GM12872 (cell line): ENCODE measurements around the gene G6PD.
"Not testable (repeated sequence)": the region's sequence is repeated elsewhere in the genome, so short reads cannot be mapped to it uniquely, and the experiment has no call there.

ENCODE experiments used
- TF ChIP-seq, protein P1 (sequence below): IDR thresholded peaks from 3 replicates; pipeline ENCODE4 v1.5.1; 2011; ENCODE audit warnings: low read depth, mild to moderate bottlenecking, low read length, moderate library complexity; ENCODE audit not compliant: insufficient read depth

Gene G6PD

DNA sequence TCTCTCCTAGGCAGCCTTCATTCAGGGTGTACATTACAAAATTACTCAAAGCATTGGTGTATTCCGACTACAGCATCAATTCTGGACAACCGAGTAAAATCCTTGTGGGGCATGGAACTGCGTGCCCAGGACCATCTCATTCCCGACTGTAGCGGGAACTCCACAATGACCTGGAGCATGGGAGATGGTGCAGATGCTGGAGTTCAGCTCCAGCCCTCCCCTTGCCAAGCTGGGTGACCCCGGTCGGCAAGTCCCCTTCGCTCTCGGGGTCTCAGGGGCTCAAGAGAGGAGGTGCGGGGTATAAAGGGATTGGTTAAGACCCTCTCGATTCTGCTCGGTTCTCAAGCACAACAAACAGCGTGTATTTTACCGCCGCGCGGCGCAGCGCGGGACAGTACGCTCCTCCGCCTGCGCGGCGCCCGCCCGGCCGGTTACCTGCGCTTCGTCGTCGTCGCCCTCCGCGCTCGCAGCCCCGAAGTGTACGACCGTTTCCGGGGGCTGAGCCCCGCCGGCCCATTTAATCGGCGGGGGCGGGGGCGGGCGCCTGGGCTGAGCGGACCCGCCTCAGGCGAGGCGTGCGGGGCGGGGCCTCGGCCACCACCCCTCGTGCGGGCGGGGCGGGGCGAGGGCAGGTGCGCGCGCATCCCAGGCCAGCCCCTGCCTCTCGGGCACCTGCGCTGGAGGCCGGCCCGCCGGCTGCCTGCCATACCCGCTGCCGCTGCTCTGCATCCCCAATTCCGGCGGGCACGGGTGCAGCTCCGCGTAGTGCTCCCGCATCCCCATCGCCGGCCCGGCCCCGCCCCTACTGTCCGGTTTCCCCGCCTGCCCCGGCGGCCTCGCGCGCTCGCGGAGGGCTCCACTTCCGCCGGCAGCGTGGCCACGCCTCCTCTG lies at the start of gene G6PD:
Gene G6PD (minus strand): TSS at position 493 of the 891 bp plus-strand sequence. CDS start 691 bp downstream, outside the sequence.
- TF ChIP-seq, protein P1, sequence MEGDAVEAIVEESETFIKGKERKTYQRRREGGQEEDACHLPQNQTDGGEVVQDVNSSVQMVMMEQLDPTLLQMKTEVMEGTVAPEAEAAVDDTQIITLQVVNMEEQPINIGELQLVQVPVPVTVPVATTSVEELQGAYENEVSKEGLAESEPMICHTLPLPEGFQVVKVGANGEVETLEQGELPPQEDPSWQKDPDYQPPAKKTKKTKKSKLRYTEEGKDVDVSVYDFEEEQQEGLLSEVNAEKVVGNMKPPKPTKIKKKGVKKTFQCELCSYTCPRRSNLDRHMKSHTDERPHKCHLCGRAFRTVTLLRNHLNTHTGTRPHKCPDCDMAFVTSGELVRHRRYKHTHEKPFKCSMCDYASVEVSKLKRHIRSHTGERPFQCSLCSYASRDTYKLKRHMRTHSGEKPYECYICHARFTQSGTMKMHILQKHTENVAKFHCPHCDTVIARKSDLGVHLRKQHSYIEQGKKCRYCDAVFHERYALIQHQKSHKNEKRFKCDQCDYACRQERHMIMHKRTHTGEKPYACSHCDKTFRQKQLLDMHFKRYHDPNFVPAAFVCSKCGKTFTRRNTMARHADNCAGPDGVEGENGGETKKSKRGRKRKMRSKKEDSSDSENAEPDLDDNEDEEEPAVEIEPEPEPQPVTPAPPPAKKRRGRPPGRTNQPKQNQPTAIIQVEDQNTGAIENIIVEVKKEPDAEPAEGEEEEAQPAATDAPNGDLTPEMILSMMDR: no peak

DNA sequence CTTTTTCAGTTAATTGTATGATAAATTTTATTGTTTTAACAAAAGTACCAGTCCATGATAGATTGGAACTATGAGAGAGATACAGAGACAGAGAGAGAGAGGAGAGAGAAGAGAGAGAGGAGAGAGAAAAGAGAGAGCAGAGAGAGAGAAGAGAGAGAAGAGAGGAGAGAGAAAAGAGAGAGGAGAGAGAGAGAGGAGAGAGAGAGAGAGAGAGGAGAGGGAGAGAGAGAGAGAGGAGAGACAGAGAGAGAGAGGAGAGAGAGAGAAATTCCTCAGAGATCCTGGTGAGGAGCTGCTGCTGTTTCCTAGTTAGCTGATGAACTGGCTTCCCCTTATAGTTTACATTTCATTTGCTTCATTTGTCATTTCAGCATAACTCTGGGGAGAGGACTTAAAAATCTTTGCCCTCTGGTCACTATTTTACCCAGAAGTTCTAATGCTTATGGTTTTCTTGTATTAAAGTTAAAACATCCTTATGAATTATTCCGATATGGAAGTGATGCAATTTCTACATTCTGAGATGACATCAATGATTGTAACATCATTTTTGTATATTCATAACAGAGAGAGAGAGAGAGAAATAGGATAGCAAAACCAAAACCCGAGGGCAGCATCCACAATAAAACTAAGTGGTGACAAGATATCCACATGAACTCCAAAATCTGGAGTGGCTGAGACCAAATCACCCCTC lies 49.1 kb upstream of the G6PD start:
- TF ChIP-seq, protein P1: no peak

DNA sequence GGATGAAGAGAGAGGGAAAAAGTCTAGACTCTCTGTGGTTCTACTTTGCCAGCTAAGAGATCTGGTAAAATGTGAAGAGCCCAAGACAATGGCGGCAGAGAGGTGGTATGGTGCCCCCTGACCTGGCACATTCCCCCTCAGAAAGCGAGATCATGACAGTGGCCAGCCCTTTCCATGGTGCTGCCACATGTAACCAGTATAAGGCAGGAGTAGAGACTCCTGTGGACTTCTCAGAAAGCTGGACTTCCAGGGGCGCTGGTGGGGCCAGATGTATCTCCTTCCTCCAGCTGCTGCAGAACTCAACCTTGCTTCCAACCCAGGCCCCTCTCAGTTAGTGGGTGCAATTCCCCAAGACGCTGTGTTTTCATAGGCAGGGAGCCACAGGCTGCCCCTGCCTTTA lies 47.8 kb upstream of the G6PD start:
- TF ChIP-seq, protein P1: no peak

DNA sequence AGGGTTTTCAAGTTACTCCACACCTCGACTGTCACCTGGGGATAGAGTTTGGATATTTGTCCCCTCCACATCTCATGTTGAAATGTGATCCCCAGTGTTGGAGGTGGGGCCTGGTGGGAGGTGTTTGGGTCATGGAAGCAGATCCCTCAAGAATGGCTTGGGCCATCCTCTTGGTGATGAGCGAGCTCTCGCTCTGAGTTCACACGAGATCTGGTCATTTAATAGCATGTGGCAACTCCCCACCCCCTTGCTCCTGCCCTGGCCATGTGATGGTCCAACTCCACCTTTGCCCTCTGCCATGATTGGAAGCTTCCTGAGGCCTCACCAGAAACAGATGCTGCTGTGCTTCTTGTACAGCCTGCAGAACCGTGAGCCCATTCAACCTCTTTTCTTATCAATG lies 46.6 kb upstream of the G6PD start:
- TF ChIP-seq, protein P1: no peak

DNA sequence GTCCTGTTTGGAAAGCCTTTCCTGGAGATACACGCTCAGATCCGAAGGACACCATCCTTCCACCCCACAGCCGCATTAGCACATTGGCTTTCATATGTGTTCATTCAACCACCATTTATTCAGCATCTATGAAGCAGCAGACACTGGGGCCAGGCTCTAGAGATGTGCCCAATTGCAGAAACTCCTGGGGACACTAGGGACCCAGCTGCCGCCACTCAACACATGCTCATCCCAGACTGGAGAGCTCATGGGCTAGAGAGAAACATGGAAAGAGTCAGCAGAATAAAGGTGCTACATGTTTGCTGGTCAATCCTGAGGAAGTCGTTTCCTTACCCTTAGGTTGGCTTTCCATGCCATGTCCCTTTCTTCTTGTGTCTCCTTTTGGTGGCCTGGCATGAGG lies 45.9 kb upstream of the G6PD start:
- TF ChIP-seq, protein P1: no peak

DNA sequence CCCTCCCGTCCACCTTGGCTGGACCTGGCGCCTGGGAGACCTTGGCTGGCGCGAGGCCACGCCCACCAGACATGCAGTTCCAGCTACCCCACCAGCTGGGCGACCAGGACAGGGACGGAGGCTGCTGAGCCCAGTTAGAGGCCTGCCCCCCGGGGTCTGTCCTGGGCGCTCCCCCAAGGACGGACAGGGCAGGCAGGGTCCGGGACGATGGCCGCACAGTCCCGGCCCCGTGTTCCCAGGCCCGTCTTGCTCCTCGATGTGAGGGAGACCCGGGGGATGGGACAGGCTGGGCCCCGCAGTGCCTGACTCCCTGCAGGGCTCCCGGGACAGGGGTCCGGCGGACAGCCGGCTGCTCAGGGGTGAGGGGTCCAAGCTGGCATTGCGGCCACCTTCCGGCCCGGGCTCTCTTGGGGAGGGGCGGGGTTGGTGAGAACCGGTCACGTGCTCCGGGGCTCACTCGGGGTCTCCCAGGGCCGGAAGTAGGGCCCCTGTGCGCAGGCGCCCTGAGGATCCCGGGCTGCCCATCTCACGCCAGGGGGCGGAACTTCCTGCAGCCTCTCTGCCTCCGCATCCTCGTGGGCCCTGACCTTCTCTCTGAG lies 38.0 kb upstream of the G6PD start, which contains the start of gene CTAG1A:
Gene CTAG1A (plus strand): TSS at position 549 of the 599 bp plus-strand sequence. CDS start 74 bp downstream, outside the sequence.
- TF ChIP-seq, protein P1: not testable (repeated sequence)

DNA sequence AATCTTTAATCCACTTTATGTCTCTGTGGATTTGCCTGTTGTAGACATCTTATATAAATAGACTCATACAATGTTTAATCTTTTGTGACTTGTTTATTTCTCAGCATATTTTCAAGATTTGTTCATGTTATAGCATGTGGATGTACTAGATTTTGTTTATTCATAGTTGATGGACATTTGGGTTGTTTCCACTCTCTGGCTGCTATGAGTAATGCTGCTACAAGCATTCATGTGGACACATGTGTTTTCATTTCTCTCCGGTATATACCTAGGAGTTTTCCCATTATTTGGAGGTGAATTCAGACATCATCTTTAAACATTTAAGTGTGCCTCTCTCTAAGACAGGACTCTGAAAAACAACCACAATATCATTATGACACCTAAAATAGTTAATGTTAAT lies 3.1 kb upstream of the G6PD start:
- TF ChIP-seq, protein P1: no peak
